HS-27A (cell line): ENCODE results near the gene MRPL10.
A peak's percentile ranks its signal among the peaks of the same experiment; 100 is the strongest.

Experiments used
- DNase-seq: peaks from one replicate; pipeline ENCODE4 v3.0.0-alpha.2; 2012; ENCODE audit warnings: low read depth, missing footprints

The MRPL10 gene

GRCh38 chr17:47831003-47831933, at the start of gene MRPL10, which contains the start of gene LRRC46:
Gene MRPL10, minus strand, starts transcription at chr17:47831541. Its CDS starts 30 bp downstream, at chr17:47831511.
Gene LRRC46, plus strand, starts transcription at chr17:47831670. Its CDS starts 320 bp downstream, at chr17:47831990.
- DNase-seq = peak; percentile 83

GRCh38 chr17:47879776-47880454, 48.6 kb upstream of the MRPL10 start:
- no peak for DNase-seq

DNA sequence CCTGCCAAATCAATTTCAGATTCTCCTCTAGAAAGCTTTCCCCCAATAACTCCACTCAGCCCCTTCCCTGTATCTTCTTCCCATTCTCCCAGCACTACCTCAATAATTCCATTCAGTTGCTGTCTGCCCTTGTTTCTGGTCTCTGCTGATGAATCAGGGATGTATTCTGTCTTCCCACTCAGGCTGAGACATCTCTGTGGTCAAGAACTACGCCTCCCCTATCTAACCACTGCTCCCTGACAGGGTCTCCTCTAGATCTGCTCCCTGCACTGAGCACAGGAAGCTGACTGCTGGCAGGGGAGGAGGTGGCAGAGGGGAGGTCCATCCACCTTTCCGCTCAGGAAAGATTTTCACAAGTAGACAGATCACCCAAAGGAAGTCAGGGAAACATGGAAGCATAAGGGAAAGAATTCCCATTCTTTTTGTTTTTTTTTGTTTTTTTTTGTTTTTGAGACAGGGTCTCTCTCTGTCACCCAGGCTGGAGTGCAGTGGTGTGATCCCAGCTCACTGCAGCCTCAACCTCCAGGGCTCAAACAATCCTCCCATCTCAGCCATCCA, 47.8 kb upstream of the MRPL10 start:
- no peak for DNase-seq

DNA sequence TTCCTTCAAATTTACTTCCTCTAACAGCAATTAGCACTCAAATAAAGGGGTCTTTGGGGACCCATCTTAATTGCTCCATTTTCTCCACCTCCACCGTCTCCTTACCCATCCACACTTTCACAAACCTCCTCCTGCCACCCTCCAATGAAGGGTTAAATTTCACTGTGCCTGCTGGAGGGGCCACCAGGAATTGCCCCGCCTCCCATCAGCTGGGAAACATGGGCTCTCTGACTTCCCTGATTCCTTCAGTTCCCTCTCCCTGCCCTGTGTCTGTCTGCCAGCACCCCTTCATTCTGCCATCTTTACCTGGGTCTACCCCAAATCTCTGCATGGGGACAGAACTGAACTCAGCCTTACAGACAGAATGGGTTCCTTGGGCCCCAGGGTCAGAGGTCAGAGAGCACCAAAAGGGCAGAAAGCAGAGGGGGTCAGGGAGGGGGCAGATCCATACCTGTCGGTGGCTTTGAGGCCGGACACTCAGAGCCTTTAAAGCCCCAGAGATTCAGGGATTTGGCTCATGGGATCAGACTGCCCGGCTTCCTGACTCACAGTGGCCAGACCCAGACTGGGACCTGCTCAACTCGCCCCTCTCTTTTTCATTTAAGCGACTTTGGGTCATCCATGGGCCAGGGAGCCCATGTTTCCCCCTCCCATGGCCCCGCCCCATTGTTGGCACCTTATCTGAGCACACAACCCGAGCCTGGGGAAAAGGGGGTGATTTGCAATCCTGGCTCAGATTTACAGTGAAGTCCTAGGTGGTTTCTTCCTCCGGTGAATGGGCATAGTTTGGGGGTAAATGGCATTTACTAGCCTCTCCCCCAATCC, 47.1 kb upstream of the MRPL10 start:
- DNase-seq = no peak

GRCh38 chr17:47877368-47878034, 46.2 kb upstream of the MRPL10 start:
- DNase-seq = no peak

- no peak for DNase-seq
Measured at GRCh38 chr17:47875011-47875985, 44.0 kb upstream of the MRPL10 start.

DNA sequence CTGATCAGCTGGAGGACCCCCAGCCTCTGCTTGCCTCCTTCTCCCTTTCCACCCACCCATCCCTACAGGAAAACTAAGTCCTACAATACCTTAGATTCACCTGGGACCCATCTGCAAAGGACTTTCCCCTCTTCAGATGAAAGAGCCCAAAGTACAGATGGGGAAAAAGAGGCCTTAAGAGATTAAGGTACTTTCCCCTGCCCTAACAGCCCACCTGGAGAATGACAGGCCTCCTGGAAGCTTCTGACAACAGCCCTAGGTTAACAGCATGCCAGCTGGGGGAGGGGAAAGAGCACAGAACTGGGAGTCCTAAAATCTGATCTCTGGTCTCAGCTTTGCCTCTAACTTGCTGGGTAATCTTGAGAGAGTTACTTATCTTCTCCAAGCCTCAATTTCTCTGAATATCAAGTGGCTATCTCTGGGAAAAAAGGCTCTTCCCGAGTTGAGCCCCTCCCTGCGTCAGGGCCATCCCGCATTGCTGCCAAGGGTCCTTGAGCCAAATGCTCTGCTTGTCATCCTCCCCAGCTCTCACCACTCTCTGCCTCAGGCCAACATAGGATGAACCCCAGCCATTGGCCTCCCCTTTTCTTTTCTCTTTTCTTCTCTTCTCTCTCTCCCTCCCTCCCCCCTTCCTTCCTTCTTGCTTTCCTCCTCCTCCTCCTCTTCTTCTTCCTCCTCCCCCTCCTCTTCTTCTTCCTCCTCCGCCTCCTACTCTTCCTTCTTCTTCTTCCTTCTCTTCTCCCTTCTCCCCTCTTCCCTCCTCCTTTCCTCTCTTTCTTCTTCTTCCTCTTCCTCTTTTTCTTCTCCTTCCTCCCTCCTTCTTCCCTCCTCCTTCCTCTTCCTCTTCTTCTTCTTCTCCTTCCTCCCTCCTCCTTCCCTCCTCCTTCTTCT, 42.1 kb upstream of the MRPL10 start:
- DNase-seq = no peak

DNA sequence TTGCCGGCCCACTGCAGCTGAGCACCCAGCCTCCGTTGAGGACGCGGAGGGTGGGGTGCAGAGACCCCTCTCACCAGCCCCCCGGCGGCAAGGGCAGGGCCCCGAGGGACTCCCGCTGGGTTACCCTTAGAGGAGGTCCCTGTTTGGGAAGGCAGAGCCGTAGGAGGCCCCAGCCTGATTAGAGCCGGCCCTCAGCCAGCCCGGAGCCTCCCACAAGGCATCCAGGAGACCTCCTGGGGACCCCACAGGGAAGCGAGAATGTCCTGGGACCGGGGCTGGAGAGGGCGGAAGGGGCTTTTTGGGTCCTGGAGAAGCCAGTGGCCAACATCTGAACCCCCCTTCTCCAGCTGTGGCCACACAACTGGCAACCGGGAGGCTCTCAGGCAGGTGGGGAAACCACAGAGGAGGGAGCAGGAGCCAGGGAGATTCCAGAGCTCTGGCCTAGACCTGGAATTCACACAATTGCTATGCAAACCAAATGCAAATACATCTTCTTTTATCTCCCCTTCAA, 41.4 kb upstream of the MRPL10 start:
- DNase-seq = no peak

DNA sequence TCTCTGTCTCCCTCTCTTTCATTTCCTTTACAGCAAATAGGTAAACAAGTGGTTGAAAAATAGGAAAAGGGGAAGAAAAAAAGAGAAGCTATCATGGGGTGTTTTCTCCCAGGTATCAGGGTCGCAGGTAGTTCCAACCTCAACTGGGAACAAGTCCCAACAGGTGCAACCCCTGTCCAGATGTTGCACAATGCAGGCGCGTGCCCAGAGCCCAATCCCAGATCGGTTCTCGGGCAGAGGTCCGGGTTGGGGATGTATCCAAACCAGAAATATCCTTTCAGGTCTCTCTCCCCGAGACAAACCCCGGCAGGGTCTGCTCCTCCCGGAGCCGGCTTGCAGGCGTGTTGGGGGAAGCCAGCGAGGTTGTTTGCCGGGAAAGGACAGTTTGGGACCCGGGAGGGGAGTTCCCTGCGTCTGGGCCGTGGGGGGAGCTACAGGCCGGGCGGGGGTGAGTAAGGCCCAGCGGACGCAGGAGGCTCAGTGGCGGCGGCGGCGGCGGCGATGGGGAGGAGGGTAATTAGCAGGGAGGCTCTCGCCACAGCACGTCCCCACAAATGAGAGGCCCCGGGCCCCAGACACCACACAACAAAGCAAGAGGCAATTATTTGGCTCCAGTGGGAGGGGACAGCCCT, 40.8 kb upstream of the MRPL10 start:
- DNase-seq = no peak

GRCh38 chr17:47871048-47871447, 39.7 kb upstream of the MRPL10 start:
- DNase-seq = no peak

DNA sequence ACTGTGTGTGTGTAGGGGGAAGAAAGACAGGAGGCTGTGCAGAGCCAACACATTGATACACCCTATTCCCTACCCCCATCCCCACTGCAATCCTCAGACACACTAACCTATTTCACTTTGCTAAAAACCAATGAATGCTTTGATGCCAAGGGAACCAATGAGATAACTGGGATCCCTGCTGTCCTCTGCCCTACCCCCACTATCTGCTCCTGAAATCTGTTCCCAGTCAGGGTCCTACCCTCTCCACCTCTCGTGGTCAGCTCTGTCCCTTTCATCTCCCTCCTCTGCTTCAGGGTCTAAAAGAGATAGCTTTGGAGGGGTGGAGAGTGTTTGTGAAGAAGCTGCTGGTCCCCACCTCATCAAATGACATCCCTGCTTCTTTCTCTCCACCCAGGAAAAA, 38.7 kb upstream of the MRPL10 start:
- DNase-seq = no peak

DNA sequence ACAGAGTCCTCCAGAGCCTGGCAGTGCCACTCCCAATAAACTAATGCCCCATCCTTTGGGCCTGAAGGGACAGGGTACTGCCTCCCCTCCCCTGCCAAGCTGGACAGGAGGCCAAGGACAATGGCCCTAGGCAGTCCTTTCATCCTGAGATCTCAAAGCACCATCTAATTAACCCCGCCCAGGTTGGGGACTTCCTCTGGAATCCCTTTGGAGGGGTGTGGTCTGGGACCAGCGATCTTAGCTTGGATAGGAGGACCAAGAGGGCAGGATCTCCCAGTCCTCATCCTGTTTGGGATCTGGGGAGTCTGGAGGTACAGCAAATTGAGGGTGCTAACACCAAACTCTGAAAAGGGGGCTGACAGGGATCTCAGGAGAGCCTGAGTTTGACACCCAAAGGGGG, 37.8 kb upstream of the MRPL10 start:
- DNase-seq = no peak

GRCh38 chr17:47867813-47868533, 36.6 kb upstream of the MRPL10 start:
- no peak for DNase-seq

DNA sequence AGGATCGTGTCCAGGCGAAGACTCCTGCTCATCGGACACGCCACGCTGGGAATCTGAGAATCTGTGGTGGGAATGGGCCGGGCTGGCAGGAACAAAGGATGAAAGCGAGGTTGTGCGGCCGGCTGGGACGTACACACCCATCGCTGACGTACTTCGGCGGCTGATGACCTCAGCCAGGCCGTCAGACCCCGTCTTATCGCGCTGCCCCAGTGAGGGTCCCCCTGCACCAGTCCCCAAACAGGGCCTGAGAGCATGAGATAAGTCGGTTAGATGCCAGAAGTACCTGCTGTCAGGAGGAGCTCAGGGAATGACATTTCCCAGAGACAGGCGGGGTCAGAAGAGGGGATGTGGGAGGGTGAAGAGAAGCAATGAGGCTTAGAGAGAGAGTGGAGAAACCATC, 35.6 kb upstream of the MRPL10 start:
- DNase-seq = no peak

DNA sequence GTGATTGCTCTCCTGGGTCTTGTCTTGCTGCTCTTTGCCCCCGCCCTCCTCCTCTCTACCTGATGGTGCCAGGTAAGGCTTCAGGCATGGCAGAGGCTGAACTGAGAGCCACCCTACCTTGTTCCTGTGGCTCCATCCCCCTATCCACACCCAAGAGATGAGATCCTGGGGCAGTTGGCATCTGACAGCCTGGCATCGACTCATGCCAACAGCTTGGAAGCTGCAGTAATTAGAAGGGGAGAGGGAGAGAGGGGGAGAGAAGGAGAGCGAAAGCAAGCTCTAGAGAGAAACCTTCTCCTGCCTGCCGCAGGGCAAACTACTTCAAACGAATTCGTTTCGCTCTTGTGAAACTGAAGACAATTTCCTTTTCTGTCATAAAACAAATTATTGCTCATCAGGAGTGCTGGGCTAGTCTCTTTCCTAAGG, 33.5 kb upstream of the MRPL10 start:
- DNase-seq = no peak

DNA sequence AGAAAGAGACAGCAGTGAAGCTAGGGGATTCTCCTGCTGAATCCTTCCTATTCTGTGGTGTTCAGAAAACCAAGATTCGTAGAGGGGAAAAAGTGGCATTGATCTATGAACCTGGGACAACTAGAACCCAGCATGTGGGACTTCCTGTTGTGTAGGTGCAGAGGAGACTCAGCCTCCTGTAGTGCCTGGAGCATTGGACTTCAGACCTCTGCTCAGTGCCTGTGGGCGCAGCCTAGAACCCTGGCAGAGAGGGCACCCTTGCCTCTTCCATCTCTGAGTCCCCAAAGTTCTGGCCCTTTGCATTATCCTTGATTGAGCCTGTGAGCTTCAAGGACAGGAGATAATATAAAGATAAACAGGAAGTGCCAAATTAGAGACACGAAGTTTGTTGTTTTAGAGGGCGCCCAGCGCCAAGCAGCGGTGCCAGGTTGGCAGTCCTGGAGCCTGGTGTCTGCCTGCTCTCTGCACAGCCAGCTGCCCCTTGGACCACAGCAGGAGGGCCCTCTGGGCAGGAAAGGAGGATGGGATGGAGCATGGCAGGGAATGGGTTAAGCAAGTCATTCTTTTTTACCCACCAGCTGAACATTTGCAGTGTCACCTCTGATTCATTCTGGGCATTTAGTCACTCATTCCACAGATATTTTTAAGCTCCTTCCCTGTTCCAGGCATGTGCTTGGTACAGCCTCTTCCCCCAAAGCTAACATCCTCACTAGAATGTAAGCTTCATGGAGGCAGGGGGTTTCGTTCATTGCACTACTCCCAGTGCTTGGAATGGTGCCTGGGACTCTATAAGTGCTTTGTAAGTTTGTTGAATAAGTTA, 31.5 kb upstream of the MRPL10 start:
- peak; percentile 82 for DNase-seq

GRCh38 chr17:47860386-47860785, 29.0 kb upstream of the MRPL10 start:
- DNase-seq = no peak
